ENCODE results near the gene CCDC51. TPM values are rescaled to one million over a fixed set of nuclear protein-coding genes. Genes with fewer than 3 reads are reported as not detected.

Gene CCDC51
- total and polyA plus RNA-seq, 2 of the 13 experiments (the other 11 are each of a cell fraction or from before 2014, with no cell fraction given) = 18.1 to 29.4 TPM

DNA sequence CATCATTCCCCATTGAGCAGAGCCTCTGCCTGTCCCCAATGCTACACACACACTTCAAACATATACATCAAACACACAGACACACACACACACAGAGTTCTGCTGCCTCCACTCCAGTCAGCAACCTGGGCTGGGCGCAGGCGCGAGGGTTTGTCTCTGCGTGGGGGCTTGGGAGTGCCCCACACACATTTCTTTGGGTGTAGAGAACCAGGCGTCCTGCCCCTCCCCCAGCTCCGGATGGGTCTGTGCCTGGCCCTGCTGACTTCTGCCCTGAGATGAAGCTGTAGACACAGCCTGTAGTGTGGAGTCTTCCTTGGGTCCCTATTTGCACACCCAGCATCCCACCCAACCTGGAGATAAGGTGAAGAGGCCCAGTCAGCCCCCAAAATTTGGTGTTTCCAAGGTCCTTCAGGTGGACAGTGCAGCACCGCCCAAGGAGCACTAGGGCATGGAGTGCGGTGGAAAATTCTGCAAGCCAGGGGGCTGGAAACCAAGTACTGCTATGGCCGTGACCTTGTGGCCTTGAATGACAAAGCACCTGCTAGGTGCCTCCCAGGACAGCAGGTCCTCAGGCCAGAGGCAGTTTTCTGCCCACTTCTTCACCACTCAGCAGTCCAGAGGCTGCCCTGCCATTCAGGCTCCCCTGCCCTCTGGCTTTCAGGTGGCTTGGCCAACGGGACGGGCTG, 41.1 kb downstream of the CCDC51 start (continued):
- TF ChIP-seq AGO2 (optimal IDR thresholded peaks at IDR 0.05; ENCODE audit: low read depth, low read length) (peak; percentile 99), TERF1 (CRISPR knock-in tag; IDR thresholded peaks at IDR 0.05) (no peak), NFRKB (IDR thresholded peaks at IDR 0.05) (no peak), MAZ (IDR thresholded peaks at IDR 0.05; ENCODE audit: borderline replicate concordance, low read depth, low read length) (no peak), MAZ (CRISPR knock-in tag; IDR thresholded peaks at IDR 0.05; ENCODE audit: low read depth) (0 out of 2 replicates have a peak, but pooled peaks have one; percentile 18), ZNF562 (CRISPR knock-in tag; IDR thresholded peaks at IDR 0.05; ENCODE audit: borderline replicate concordance) (no peak), ZSCAN12 (CRISPR knock-in tag; IDR thresholded peaks at IDR 0.05) (no peak), PHB2 (IDR thresholded peaks at IDR 0.05; ENCODE audit: partially characterized antibody) (no peak), CSRNP2 (CRISPR knock-in tag; conservative IDR thresholded peaks at IDR 0.05; ENCODE audit: low read depth) (no peak), MEIS2 (CRISPR knock-in tag; IDR thresholded peaks at IDR 0.05) (no peak), ATF2 (CRISPR knock-in tag; IDR thresholded peaks at IDR 0.05) (no peak), FOSL1 (CRISPR knock-in tag; IDR thresholded peaks at IDR 0.05; ENCODE audit: borderline replicate concordance) (no peak), ZMAT3 (CRISPR knock-in tag; conservative IDR thresholded peaks at IDR 0.05) (no peak), ZSCAN21 (CRISPR knock-in tag; IDR thresholded peaks at IDR 0.05; ENCODE audit: borderline replicate concordance) (no peak), KDM4B (CRISPR knock-in tag; IDR thresholded peaks at IDR 0.05) (no peak), POLR2AphosphoS5 (IDR thresholded peaks at IDR 0.05; ENCODE audit: low read depth, low read length) (no peak; the same call in none of the 2 replicates)
- TF ChIP-seq, protein P1, sequence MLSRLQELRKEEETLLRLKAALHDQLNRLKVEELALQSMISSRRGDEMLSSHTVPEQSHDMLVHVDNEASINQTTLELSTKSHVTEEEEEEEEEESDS (CRISPR knock-in tag; IDR thresholded peaks at IDR 0.05; ENCODE audit: borderline replicate concordance) = no peak
- TF ChIP-seq, protein P2, sequence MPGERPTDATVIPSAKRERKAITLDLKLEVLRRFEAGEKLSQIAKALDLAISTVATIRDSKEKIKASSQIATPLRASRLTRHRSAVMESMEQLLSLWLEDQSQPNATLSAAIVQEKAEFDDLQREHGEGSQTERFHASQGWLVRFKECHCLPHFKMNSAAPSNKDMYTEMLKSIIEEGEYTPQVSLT (CRISPR knock-in tag; IDR thresholded peaks at IDR 0.05; ENCODE audit: borderline replicate concordance, low read depth) = no peak
- TF ChIP-seq, protein P3, sequence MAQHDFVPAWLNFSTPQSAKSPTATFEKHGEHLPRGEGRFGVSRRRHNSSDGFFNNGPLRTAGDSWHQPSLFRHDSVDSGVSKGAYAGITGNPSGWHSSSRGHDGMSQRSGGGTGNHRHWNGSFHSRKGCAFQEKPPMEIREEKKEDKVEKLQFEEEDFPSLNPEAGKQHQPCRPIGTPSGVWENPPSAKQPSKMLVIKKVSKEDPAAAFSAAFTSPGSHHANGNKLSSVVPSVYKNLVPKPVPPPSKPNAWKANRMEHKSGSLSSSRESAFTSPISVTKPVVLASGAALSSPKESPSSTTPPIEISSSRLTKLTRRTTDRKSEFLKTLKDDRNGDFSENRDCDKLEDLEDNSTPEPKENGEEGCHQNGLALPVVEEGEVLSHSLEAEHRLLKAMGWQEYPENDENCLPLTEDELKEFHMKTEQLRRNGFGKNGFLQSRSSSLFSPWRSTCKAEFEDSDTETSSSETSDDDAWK (CRISPR knock-in tag; IDR thresholded peaks at IDR 0.05) = no peak
- TF ChIP-seq, protein P4, sequence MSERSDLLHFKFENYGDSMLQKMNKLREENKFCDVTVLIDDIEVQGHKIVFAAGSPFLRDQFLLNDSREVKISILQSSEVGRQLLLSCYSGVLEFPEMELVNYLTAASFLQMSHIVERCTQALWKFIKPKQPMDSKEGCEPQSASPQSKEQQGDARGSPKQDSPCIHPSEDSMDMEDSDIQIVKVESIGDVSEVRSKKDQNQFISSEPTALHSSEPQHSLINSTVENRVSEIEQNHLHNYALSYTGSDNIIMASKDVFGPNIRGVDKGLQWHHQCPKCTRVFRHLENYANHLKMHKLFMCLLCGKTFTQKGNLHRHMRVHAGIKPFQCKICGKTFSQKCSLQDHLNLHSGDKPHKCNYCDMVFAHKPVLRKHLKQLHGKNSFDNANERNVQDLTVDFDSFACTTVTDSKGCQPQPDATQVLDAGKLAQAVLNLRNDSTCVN (CRISPR knock-in tag; IDR thresholded peaks at IDR 0.05; ENCODE audit: borderline replicate concordance) = no peak

Measured in HepG2 (cell line).